Astrocyte (in vitro differentiated cells and primary cell): ENCODE measurements around the gene SLC29A2. TPM values are rescaled to one million over a fixed set of nuclear protein-coding genes. Genes with fewer than 3 reads are reported as not detected.

Experiments
- DNase-seq: peaks from one replicate; pipeline ENCODE4 v3.0.0-alpha.2; 2010; ENCODE audit warnings: low read depth
- FAIRE-seq: peaks from 2 replicates; lab custom pipeline; 2011; peaks lifted over from hg19 to GRCh38; lab: Jason Lieb, UNC
- H2AFZ ChIP-seq: 2 replicates; pipeline ENCODE4 v1.6.0; 2012; ENCODE audit warnings: low read depth, low read length, inconsistent platforms
- H3K27ac ChIP-seq: 2 replicates; pipeline ENCODE4 v1.5.1; 2011; ENCODE audit warnings: low read depth, low read length, inconsistent platforms
- H3K27me3 ChIP-seq: 2 replicates; pipeline ENCODE4 v1.6.0; 2011; ENCODE audit warnings: low read length, inconsistent platforms; ENCODE audit not compliant: insufficient read depth
- H3K36me3 ChIP-seq: 2 replicates; pipeline ENCODE4 v1.5.1; 2011; ENCODE audit warnings: low read length, inconsistent platforms; ENCODE audit not compliant: insufficient read depth
- H3K4me1 ChIP-seq: 2 replicates; pipeline ENCODE4 v1.5.1; 2011; ENCODE audit warnings: low read length, inconsistent platforms; ENCODE audit not compliant: insufficient read depth
- H3K4me2 ChIP-seq: 2 replicates; pipeline ENCODE4 v1.6.0; 2012; ENCODE audit warnings: low read length, inconsistent platforms
- H3K4me3 ChIP-seq: 2 replicates; pipeline ENCODE4 v1.5.1; 2011; ENCODE audit warnings: low read depth, mild to moderate bottlenecking, low read length, inconsistent platforms; ENCODE audit not compliant: insufficient read depth
- H3K79me2 ChIP-seq: 2 replicates; pipeline ENCODE4 v1.6.0; 2012; ENCODE audit warnings: mild to moderate bottlenecking, low read length, inconsistent platforms; ENCODE audit not compliant: insufficient read depth
- H3K9ac ChIP-seq: 2 replicates; pipeline ENCODE4 v1.6.0; 2012; ENCODE audit warnings: mild to moderate bottlenecking, low read length, inconsistent platforms
- H3K9me3 ChIP-seq: 2 replicates; pipeline ENCODE4 v1.5.1; 2012; ENCODE audit warnings: low read depth, mild to moderate bottlenecking, low read length, inconsistent platforms; ENCODE audit not compliant: insufficient read depth
- H4K20me1 ChIP-seq: 2 replicates; pipeline ENCODE4 v1.6.0; 2012; ENCODE audit warnings: low read length, inconsistent platforms; ENCODE audit not compliant: insufficient read depth
- H3K27ac Mint-ChIP-seq: one replicate; pipeline ENCODE4 v1.8.0; 2021; ENCODE audit warnings: mild to moderate bottlenecking, mixed read lengths; ENCODE audit not compliant: unreplicated experiment
- H3K27me3 Mint-ChIP-seq: one replicate; pipeline ENCODE4 v1.8.0; 2021; ENCODE audit warnings: low read depth, mixed read lengths; ENCODE audit not compliant: unreplicated experiment
- H3K36me3 Mint-ChIP-seq: one replicate; pipeline ENCODE4 v1.8.0; 2021; ENCODE audit warnings: low read depth, mixed read lengths; ENCODE audit not compliant: unreplicated experiment
- H3K4me1 Mint-ChIP-seq: one replicate; pipeline ENCODE4 v1.8.0; 2021; ENCODE audit warnings: low read depth, mixed read lengths; ENCODE audit not compliant: unreplicated experiment
- H3K4me3 Mint-ChIP-seq: one replicate; pipeline ENCODE4 v1.8.0; 2021; ENCODE audit warnings: mild to moderate bottlenecking, moderate library complexity, mixed read lengths; ENCODE audit not compliant: unreplicated experiment
- H3K9me3 Mint-ChIP-seq: one replicate; pipeline ENCODE4 v1.8.0; 2021; ENCODE audit warnings: mild to moderate bottlenecking, mixed read lengths; ENCODE audit not compliant: unreplicated experiment
- CTCF ChIP-seq: IDR thresholded peaks from 2 replicates; pipeline ENCODE4 v1.5.1; 2011; ENCODE audit warnings: low read depth, mild to moderate bottlenecking, inconsistent platforms, low read length, moderate library complexity; ENCODE audit not compliant: insufficient read depth
- EZH2 ChIP-seq: IDR thresholded peaks from 2 replicates; pipeline ENCODE4 v1.6.1; 2012; ENCODE audit warnings: mild to moderate bottlenecking, low read length, inconsistent platforms; ENCODE audit not compliant: insufficient read depth
- total RNA-seq: library from RNA; stranded (reverse); gene quantifications from 2 replicates; pipeline ENCODE4 v1.2.1, GENCODE V29; 2021

SLC29A2 gene
- total RNA-seq, 1 donor from 2014 or later: 6.6 TPM

DNA sequence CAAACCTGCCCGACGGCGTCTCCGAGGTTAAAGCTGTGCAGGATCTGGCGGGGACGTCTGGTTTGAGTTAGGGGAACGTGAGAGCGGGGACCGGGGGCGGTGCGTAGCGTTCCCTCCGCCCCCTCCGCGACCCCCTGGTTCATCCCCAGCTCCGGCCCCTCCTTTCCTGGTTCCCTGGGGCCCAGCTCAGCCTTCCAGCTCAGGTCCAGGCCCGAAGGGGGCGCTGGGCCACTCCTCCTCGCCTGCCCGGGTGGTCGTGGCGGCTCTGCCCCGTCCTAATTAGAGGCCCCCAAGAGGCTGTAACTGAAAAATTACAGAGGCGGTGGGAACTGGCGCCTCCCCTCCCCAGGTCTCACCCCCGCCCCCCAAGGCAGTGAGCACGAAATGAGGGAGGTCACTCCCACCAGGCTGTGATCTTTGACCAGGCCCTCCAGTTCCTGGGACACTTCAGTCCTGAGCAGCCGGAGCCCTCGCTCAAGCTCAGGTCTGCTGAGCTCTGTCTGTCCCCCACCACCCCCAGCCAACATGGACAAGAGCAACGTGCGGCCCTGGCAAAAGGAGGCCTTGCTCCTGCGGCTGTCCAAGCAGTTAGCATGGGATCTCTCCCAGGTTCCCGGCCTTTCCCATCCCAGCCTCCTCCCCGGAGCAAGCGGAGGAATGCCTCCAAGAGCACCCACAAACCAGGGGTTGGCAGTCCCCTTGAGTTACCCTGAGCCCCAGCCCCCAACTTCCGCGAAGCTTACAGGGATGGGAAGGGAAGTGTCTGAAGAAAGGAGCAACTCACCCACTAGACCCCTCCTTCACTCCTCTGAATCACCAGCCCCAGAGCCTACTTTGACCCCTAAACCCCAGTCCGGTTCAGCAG lies 58.0 kb downstream of the SLC29A2 start:
- H3K36me3 ChIP-seq: no peaks in the 10 kb centered on the region
- TF ChIP-seq EZH2 (no peak), CTCF (no peak)
- H3K4me1 Mint-ChIP-seq: peaks cover 27% of the 10 kb centered on the region
- H3K27ac ChIP-seq: peak overlapping the region; percentile 90
- no peaks in the 10 kb centered on the region for H3K9me3 ChIP-seq
- H3K27me3 Mint-ChIP-seq: peaks cover 4% of the 10 kb centered on the region
- FAIRE-seq (no peak), DNase-seq (no peak)
- H3K27ac Mint-ChIP-seq: peak overlapping the region; percentile 86
- peak overlapping the region; percentile 74 for H3K4me3 Mint-ChIP-seq
- H4K20me1 ChIP-seq: peaks cover 15% of the 10 kb centered on the region
- peak overlapping the region; percentile 75 for H2AFZ ChIP-seq
- H3K4me3 ChIP-seq: peak overlapping the region; percentile 48
- peaks cover 32% of the 10 kb centered on the region for H3K79me2 ChIP-seq
- peaks cover under 1% of the 10 kb centered on the region for H3K36me3 Mint-ChIP-seq
- peaks cover 1% of the 10 kb centered on the region for H3K9me3 Mint-ChIP-seq
- H3K4me2 ChIP-seq: peak overlapping the region; percentile 81
- peak overlapping the region; percentile 80 for H3K9ac ChIP-seq
- H3K27me3 ChIP-seq: no peaks in the 10 kb centered on the region
- H3K4me1 ChIP-seq: peaks cover 50% of the 10 kb centered on the region

- Mint-ChIP-seq H3K4me1 (peaks cover 21% of the 10 kb centered on the region), H3K27me3 (peaks cover 6% of the 10 kb centered on the region), H3K9me3 (no peaks in the 10 kb centered on the region), H3K36me3 (no peaks in the 10 kb centered on the region), H3K27ac (peak overlapping the region; percentile 95), H3K4me3 (peak overlapping the region; percentile 91)
- Histone ChIP-seq H3K4me1 (peaks cover 42% of the 10 kb centered on the region), H2AFZ (peak overlapping the region; percentile 93), H3K9me3 (no peaks in the 10 kb centered on the region), H4K20me1 (peaks cover 15% of the 10 kb centered on the region), H3K27ac (peak overlapping the region; percentile 90), H3K4me2 (peak overlapping the region; percentile 92), H3K9ac (peak overlapping the region; percentile 80), H3K4me3 (peak overlapping the region; percentile 65), H3K27me3 (no peaks in the 10 kb centered on the region), H3K36me3 (no peaks in the 10 kb centered on the region), H3K79me2 (peaks cover 32% of the 10 kb centered on the region)
- no peak for TF ChIP-seq CTCF
- no peak for TF ChIP-seq EZH2
- FAIRE-seq (peak; percentile 20), DNase-seq (peak; percentile 94)
These were observed 58.8 kb downstream of the SLC29A2 start for GRCh38 chr11:66312549-66313320.

Other genes with a start within 250 kb of the SLC29A2 start
- 43.1 and 44.8 TPM in 2 replicates for gene KLC2, start 114.1 kb downstream of the SLC29A2 start, total RNA-seq
- gene RAB1B, start 103.1 kb downstream of the SLC29A2 start, total RNA-seq: 109 and 120 TPM in 2 replicates
- gene CNIH2, start 93.6 kb downstream of the SLC29A2 start, total RNA-seq: 12.2 and 12.3 TPM in 2 replicates
- 129 and 159 TPM in 2 replicates for gene YIF1A, start 82.6 kb downstream of the SLC29A2 start, total RNA-seq
- gene TMEM151A, start 79.9 kb downstream of the SLC29A2 start, total RNA-seq: 1.8 and 2.0 TPM in 2 replicates
- 50.9 and 58.8 TPM in 2 replicates for gene CD248, start 54.7 kb downstream of the SLC29A2 start, total RNA-seq
- 8.5 and 12.0 TPM in 2 replicates for gene RIN1, start 35.3 kb downstream of the SLC29A2 start, total RNA-seq
- gene BRMS1, start 26.7 kb downstream of the SLC29A2 start, total RNA-seq: 43.5 and 47.8 TPM in 2 replicates
- 25.2 and 28.4 TPM in 2 replicates for gene B4GAT1, start 24.1 kb downstream of the SLC29A2 start, total RNA-seq
- 0.20 and 0.50 TPM in 2 replicates for gene NPAS4, start 49.3 kb upstream of the SLC29A2 start, total RNA-seq
- 30.0 and 33.1 TPM in 2 replicates for gene MRPL11, start 67.1 kb upstream of the SLC29A2 start, total RNA-seq
- gene PELI3, start 95.1 kb upstream of the SLC29A2 start, total RNA-seq: 3.9 and 4.6 TPM in 2 replicates
- 57.4 and 60.0 TPM in 2 replicates for gene DPP3, start 108.7 kb upstream of the SLC29A2 start, total RNA-seq
- gene BBS1, start 138.9 kb upstream of the SLC29A2 start, total RNA-seq: 18.8 and 20.3 TPM in 2 replicates
- gene ZDHHC24, start 174.3 kb upstream of the SLC29A2 start, total RNA-seq: 13.5 and 15.6 TPM in 2 replicates
- not detected in 2 replicates for gene ACTN3, start 175.1 kb upstream of the SLC29A2 start, total RNA-seq
- 1.5 and 4.0 TPM in 2 replicates for gene CTSF, start 196.8 kb upstream of the SLC29A2 start, total RNA-seq
- 0.31 and 0.34 TPM in 2 replicates for gene CCDC87, start 221.3 kb upstream of the SLC29A2 start, total RNA-seq
- gene CCS, start 221.4 kb upstream of the SLC29A2 start, total RNA-seq: 23.1 and 23.2 TPM in 2 replicates
- 47.6 and 59.7 TPM in 2 replicates for gene RBM14, start 244.9 kb upstream of the SLC29A2 start, total RNA-seq